ENCODE measurements around the gene PTPN3. TPM values are rescaled to one million over a fixed set of nuclear protein-coding genes. Genes with fewer than 3 reads are reported as not detected.

PTPN3 gene
- polyA plus RNA-seq, 1 donor (not counting 4 experiments of a cell fraction or from before 2014, with no cell fraction given), result 19.9 TPM

DNA sequence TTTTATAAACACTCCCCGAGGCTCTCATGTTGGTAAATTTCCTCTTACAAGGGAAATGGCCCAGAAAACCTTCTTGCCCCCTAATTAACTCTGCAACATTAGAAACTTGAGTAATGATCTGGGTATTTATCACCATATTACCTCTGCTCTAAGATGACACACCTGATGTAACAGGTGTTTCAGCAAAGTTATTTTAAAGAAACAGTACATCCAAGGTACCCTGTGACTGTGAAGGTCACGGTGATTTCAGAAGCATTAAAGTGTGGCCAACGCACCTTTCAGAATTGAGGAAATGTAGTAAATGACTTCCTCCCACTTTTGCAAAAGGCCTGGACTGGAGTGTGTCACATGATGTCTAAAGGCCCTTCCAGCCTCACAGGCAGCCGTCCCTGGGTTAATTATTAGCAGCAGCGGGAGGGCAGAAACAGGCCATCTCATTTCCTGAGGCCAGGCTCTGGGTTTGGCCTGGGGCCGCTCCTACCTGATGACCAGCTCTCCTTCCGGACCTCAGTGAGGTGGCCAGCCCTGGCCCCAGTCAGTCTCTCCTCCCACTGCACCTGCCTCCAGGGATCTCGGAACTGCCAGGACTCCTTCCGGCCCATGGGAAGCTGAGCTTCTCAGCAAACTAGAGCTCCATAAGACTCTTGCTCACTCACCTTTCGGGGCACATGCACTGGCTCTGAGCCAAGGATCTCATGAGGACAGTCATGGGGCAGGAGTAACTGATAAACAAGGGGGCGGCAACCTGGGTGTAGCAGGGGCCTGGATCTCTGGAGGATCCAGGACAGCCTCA, 20.7 kb downstream of the PTPN3 start:
- DNase-seq (ENCODE audit: low read depth, low spot score) (no peak), FAIRE-seq (peak; percentile 58)
- no peak overlapping the region for H3K4me3 ChIP-seq (ENCODE audit: control insufficient read depth in 2 of 3, extremely low read depth in 1 of 3, insufficient read depth in 2 of 3, low read depth in 1 of 3, low read length in 3 of 3)
- H3K79me2 ChIP-seq (ENCODE audit: control insufficient read depth, insufficient read depth, low read length), result peaks cover 79% of the 10 kb centered on the region
- H3K27ac ChIP-seq (ENCODE audit: control insufficient read depth, insufficient read depth, low read length), result peak overlapping the region; percentile 74
- peaks cover 0 to 19% of the 10 kb centered on the region in 2 experiments for H3K36me3 ChIP-seq (ENCODE audit: control insufficient read depth in 2 of 2, extremely low read depth in 1 of 2, insufficient read depth in 2 of 2, low read length in 2 of 2)
- no peaks in the 10 kb centered on the region for H3K9me3 ChIP-seq (ENCODE audit: control insufficient read depth, low read depth, low read length)
- H2AFZ ChIP-seq (ENCODE audit: control insufficient read depth, low read length), result no peak overlapping the region
- dilution Hi-C loops (cut with MboI; ENCODE audit: extremely low pct_ligation_motif_present, low sequenced_read_pairs), result no loop called here
- H3K9me1 ChIP-seq (ENCODE audit: control insufficient read depth, extremely low read depth, insufficient read depth, low read length), result no peaks in the 10 kb centered on the region
- peak overlapping the region; percentile 41 for H3K4me2 ChIP-seq (ENCODE audit: control insufficient read depth, extremely low read depth, insufficient read depth, low read depth, low read length)
- no peaks in the 10 kb centered on the region for H3K27me3 ChIP-seq (ENCODE audit: control insufficient read depth, extremely low read depth, insufficient read depth, low read length)
- peaks cover 43% of the 10 kb centered on the region for H3K4me1 ChIP-seq (ENCODE audit: control insufficient read depth, extremely low read depth, insufficient read depth, low read length)
- TF ChIP-seq, protein P1, sequence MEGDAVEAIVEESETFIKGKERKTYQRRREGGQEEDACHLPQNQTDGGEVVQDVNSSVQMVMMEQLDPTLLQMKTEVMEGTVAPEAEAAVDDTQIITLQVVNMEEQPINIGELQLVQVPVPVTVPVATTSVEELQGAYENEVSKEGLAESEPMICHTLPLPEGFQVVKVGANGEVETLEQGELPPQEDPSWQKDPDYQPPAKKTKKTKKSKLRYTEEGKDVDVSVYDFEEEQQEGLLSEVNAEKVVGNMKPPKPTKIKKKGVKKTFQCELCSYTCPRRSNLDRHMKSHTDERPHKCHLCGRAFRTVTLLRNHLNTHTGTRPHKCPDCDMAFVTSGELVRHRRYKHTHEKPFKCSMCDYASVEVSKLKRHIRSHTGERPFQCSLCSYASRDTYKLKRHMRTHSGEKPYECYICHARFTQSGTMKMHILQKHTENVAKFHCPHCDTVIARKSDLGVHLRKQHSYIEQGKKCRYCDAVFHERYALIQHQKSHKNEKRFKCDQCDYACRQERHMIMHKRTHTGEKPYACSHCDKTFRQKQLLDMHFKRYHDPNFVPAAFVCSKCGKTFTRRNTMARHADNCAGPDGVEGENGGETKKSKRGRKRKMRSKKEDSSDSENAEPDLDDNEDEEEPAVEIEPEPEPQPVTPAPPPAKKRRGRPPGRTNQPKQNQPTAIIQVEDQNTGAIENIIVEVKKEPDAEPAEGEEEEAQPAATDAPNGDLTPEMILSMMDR (optimal IDR thresholded peaks at IDR 0.05 in 1 of 3, IDR thresholded peaks at IDR 0.05 in 1 of 3, conservative IDR thresholded peaks at IDR 0.05 in 1 of 3; ENCODE audit: extremely low read depth in 1 of 3, insufficient read depth in 2 of 3, low read length in 3 of 3), result no peak
- TF ChIP-seq EZH2 (IDR thresholded peaks at IDR 0.05; ENCODE audit: low read length), result no peak
- H4K20me1 ChIP-seq (ENCODE audit: control insufficient read depth, extremely low read depth, insufficient read depth, low read length), result no peaks in the 10 kb centered on the region
- peak overlapping the region; percentile 25 for H3K9ac ChIP-seq (ENCODE audit: control insufficient read depth, extremely low read depth, insufficient read depth, low read length)

DNA sequence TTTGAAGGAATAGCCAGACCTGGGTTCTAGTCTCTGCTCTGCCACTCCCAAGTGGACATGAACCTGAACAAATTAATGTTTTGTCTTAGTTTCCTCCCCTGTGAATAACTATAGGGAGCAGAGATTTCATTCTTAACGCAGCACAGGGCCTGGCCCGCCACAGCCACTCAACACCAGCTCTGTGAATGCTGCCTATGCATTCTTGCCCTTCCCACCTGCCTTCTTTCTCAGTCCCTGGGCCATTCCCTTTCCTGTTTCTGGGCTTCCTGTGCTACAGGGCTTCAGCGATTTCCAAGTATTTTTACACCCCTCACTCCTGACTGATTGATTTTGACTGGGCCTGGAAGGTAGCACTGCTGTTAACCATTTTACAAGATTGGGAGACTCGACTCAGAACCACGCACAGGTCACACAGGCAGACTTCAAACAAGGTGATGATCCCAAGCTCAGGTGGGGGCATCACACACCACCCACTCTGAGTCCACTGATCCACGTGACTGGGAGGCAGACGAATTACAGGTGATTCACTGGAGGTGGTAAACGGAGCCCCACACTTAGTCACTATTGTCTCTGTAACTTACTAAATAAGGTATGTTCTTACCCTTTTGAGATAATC, 21.4 kb downstream of the PTPN3 start:
- peak overlapping the region; percentile 55 for H3K9ac ChIP-seq (ENCODE audit: control insufficient read depth, extremely low read depth, insufficient read depth, low read length)
- H3K4me1 ChIP-seq (ENCODE audit: control insufficient read depth, extremely low read depth, insufficient read depth, low read length), result peaks cover 48% of the 10 kb centered on the region
- H3K4me2 ChIP-seq (ENCODE audit: control insufficient read depth, extremely low read depth, insufficient read depth, low read depth, low read length), result peak overlapping the region; percentile 41
- peaks cover 0 to 16% of the 10 kb centered on the region in 2 experiments for H3K36me3 ChIP-seq (ENCODE audit: control insufficient read depth in 2 of 2, extremely low read depth in 1 of 2, insufficient read depth in 2 of 2, low read length in 2 of 2)
- H3K9me3 ChIP-seq (ENCODE audit: control insufficient read depth, low read depth, low read length), result no peaks in the 10 kb centered on the region
- no peak overlapping the region for H3K4me3 ChIP-seq (ENCODE audit: control insufficient read depth in 2 of 3, extremely low read depth in 1 of 3, insufficient read depth in 2 of 3, low read depth in 1 of 3, low read length in 3 of 3)
- no peak overlapping the region for H2AFZ ChIP-seq (ENCODE audit: control insufficient read depth, low read length)
- no peaks in the 10 kb centered on the region for H3K27me3 ChIP-seq (ENCODE audit: control insufficient read depth, extremely low read depth, insufficient read depth, low read length)
- TF ChIP-seq, protein P1 (optimal IDR thresholded peaks at IDR 0.05 in 1 of 3, IDR thresholded peaks at IDR 0.05 in 1 of 3, conservative IDR thresholded peaks at IDR 0.05 in 1 of 3; ENCODE audit: extremely low read depth in 1 of 3, insufficient read depth in 2 of 3, low read length in 3 of 3), result no peak
- no peak for TF ChIP-seq EZH2 (IDR thresholded peaks at IDR 0.05; ENCODE audit: low read length)
- DNase-seq (ENCODE audit: low read depth, low spot score) (no peak), FAIRE-seq (peak; percentile 55)
- peaks cover 75% of the 10 kb centered on the region for H3K79me2 ChIP-seq (ENCODE audit: control insufficient read depth, insufficient read depth, low read length)
- dilution Hi-C loops (cut with MboI; ENCODE audit: extremely low pct_ligation_motif_present, low sequenced_read_pairs), result no loop called here
- H3K9me1 ChIP-seq (ENCODE audit: control insufficient read depth, extremely low read depth, insufficient read depth, low read length), result no peaks in the 10 kb centered on the region
- peak overlapping the region; percentile 74 for H3K27ac ChIP-seq (ENCODE audit: control insufficient read depth, insufficient read depth, low read length)
- H4K20me1 ChIP-seq (ENCODE audit: control insufficient read depth, extremely low read depth, insufficient read depth, low read length), result no peaks in the 10 kb centered on the region
